ENCODE data around the gene ARHGAP40. TPM values are rescaled to one million over a fixed set of nuclear protein-coding genes. Genes with fewer than 3 reads are reported as not detected.

Gene ARHGAP40
- total RNA-seq, 4 donors from 2014 or later = 0.11 TPM; not detected in 3

- intact Hi-C loops (cut with DNase I) = no loop called here
- Histone ChIP-seq H3K4me1 (no peaks in the 10 kb centered on the region), H3K27me3 (no peaks in the 10 kb centered on the region), H3K4me3 (replicated peaks in 1 of 3) (no peak overlapping the region), H3K36me3 (no peaks in the 10 kb centered on the region), H3K27ac (no peak overlapping the region), H3K9me3 (no peaks in the 10 kb centered on the region)
- DNase-seq = no peak
- WGBS, 2 donors = 66 to 81% methylated on average over 6 of the region's 6 CpGs
- TF ChIP-seq CTCF (IDR thresholded peaks at IDR 0.05) (no peak), POLR2A (IDR thresholded peaks at IDR 0.05) (no peak)
Measured at GRCh38 chr20:38667417-38667956, 65.9 kb downstream of the ARHGAP40 start.

DNA sequence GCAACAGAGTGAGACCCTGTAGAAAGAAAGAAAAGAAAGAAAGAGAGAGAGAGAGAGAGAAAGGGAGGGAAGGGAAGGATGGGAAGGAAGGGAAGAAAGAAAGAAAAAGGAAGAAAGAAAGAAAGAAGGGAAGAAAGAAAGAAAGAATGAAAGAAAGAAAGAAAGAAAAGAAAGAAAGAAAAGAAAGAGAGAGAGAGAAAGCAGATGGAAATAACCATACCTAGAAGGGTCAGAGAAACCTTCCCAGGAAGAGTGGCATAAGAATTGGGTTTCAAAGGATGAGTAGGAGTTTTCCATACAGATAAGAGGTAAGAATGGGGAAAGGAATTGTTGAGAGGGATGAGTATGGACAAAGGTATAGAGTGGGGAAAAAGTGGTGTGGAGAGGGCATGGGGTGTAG, 68.1 kb downstream of the ARHGAP40 start:
- Histone ChIP-seq H3K27me3 (peaks cover 9% of the 10 kb centered on the region), H3K4me3 (replicated peaks in 1 of 3) (no peak overlapping the region), H3K36me3 (no peaks in the 10 kb centered on the region), H3K9me3 (no peaks in the 10 kb centered on the region), H3K27ac (no peak overlapping the region), H3K4me1 (peaks cover 10% of the 10 kb centered on the region in 2 donors)
- intact Hi-C loops (cut with DNase I) = no loop called here
- no peak for TF ChIP-seq POLR2A (IDR thresholded peaks at IDR 0.05)
- TF ChIP-seq CTCF (IDR thresholded peaks at IDR 0.05) = no peak
- no peak for DNase-seq

DNA sequence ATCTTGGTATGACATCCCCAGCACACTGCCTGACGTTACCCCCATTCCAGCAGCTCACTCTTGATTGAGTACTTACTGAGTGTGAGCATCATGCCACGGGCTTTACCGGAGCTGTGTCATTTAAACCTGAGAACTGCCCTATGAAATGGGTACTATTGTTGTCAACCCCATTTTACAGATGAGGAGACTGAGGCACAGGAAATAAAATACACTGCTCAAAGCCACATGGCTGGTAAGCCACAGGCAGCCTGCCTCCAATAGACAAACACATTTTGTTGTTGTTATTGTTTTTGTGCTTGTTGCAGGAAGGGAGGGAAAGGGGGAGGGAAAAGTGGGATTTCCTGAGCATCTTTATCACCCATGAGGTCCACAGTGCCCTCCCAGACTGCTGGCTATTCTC, 69.2 kb downstream of the ARHGAP40 start:
- TF ChIP-seq CTCF (IDR thresholded peaks at IDR 0.05) = no peak
- TF ChIP-seq POLR2A (IDR thresholded peaks at IDR 0.05) = no peak
- Histone ChIP-seq H3K27me3 (peaks cover 9% of the 10 kb centered on the region), H3K27ac (no peak overlapping the region), H3K4me1 (peaks cover 10% of the 10 kb centered on the region in 2 donors), H3K4me3 (replicated peaks in 1 of 3) (no peak overlapping the region), H3K36me3 (no peaks in the 10 kb centered on the region), H3K9me3 (no peaks in the 10 kb centered on the region)
- no peak for DNase-seq
- WGBS, 2 donors = 68 to 69% methylated on average over 3 of the region's 3 CpGs
- intact Hi-C loops (cut with DNase I) = no loop called here

DNA sequence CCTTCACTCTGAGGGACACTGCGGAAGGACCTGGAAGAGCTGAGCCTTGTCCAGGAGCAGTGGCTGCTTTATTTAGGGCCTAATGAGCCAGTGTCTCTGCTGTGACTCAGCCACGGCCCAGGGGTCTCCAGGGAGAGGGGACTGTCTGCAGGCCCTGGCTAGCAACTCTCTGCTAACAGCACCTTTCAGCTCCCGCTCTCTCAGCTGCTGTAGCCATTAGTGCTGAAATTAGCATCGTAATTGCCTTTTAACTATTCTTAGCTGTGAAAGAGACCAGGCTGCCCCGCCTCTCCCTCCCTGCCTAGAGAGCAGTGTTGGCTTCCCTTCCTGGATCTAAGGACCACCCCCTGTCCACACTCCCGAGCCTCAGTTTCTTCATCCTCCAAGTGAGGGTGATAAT, 69.6 kb downstream of the ARHGAP40 start:
- Histone ChIP-seq H3K36me3 (no peaks in the 10 kb centered on the region), H3K4me1 (peaks cover 10% of the 10 kb centered on the region in 2 donors), H3K27me3 (peaks cover 9% of the 10 kb centered on the region), H3K4me3 (replicated peaks in 1 of 3) (no peak overlapping the region), H3K9me3 (no peaks in the 10 kb centered on the region), H3K27ac (no peak overlapping the region)
- DNase-seq = no peak
- intact Hi-C loops (cut with DNase I) = no loop called here
- no peak for TF ChIP-seq POLR2A (IDR thresholded peaks at IDR 0.05)
- TF ChIP-seq CTCF (IDR thresholded peaks at IDR 0.05) = no peak
- 21 to 27% methylated on average over 6 of the region's 6 CpGs for WGBS, 2 donors

DNA sequence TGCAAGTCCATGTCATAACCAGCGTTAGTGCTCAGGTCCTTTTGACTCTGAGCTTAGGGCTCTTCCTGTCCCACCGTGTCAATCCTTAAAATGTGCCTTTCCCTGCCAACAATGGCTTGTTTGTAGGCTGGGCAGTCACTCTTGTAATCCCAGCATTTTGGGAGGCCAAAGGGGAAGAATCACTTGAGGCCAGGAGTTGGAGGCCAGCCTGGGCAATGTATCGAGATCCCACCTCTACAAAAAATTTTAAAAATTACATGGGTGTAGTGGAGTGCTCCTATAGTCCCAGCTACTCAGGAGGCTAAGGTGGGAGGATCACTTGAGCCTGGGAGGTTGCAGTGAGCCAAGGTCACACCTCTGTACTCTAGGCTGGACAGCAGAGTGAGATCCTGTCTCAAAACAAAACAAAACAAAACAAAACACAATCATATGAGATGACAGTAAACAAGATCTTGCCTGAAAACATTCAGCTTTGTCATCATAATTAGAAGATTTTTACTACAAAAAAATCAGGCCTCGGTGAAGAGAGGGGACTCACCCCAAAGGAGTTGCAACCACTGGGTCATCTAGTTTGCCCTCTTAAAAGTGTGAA, 70.2 kb downstream of the ARHGAP40 start:
- WGBS, 2 donors = 55 to 60% methylated on average over 4 of the region's 4 CpGs
- TF ChIP-seq POLR2A (IDR thresholded peaks at IDR 0.05) (no peak), CTCF (IDR thresholded peaks at IDR 0.05) (no peak)
- no peaks in the 10 kb centered on the region for H3K9me3 ChIP-seq
- H3K4me3 ChIP-seq (replicated peaks in 1 of 3) = no peak overlapping the region
- H3K27ac ChIP-seq = no peak overlapping the region
- DNase-seq = no peak
- intact Hi-C loops (cut with DNase I) = no loop called here
- no peaks in the 10 kb centered on the region for H3K36me3 ChIP-seq
- H3K27me3 ChIP-seq = peaks cover 9% of the 10 kb centered on the region
- peaks cover 10% of the 10 kb centered on the region in 2 donors for H3K4me1 ChIP-seq

All from thyroid gland (tissue), 4 donors.